Breast epithelium (tissue), 3 donors: ENCODE results near the gene GAB3.

Source experiments
- POLR2A ChIP-seq: fragments of 450-650 bp; IDR thresholded peaks from one replicate; pipeline ENCODE4 v1.6.1; 2016; ENCODE audit warnings: antibody characterized with exemption, mild to moderate bottlenecking, moderate library complexity
- TF ChIP-seq, protein P1 (sequence below), 3 donors: fragments of 450-650 bp; IDR thresholded peaks; one replicate each; pipeline ENCODE4 v1.5.1; 2016 to 2017; ENCODE audit warnings: antibody characterized with exemption in 3 of 3, mild to moderate bottlenecking in 3 of 3, moderate library complexity in 3 of 3

DNA sequence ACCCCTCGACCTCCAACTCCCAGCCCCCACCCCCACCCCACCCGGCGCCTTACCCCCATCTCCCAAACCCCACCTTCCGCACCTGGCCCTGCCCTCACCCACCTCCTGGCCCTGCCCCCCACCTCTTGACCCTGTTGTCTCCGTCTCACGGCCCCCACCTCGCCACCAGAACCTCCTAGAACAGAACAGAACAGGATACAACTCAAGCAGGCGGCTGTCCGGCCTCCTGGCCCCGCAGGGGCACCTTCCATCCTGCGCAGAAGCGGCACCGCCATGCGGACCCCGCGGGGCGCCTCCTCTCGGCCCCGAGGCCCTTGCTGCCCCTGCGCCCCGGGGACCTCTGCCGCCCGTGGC is 97.9 kb downstream of the GAB3 start:
- TF ChIP-seq, protein P1, sequence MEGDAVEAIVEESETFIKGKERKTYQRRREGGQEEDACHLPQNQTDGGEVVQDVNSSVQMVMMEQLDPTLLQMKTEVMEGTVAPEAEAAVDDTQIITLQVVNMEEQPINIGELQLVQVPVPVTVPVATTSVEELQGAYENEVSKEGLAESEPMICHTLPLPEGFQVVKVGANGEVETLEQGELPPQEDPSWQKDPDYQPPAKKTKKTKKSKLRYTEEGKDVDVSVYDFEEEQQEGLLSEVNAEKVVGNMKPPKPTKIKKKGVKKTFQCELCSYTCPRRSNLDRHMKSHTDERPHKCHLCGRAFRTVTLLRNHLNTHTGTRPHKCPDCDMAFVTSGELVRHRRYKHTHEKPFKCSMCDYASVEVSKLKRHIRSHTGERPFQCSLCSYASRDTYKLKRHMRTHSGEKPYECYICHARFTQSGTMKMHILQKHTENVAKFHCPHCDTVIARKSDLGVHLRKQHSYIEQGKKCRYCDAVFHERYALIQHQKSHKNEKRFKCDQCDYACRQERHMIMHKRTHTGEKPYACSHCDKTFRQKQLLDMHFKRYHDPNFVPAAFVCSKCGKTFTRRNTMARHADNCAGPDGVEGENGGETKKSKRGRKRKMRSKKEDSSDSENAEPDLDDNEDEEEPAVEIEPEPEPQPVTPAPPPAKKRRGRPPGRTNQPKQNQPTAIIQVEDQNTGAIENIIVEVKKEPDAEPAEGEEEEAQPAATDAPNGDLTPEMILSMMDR (IDR thresholded peaks at IDR 0.05): no peak
- TF ChIP-seq POLR2A: no peak
